Endothelial cell (in vitro differentiated cells): Measurements from ENCODE around the gene CD55. TPM values are rescaled to one million over a fixed set of nuclear protein-coding genes. Genes with fewer than 3 reads are reported as not detected.

ENCODE experiments used
- DNase-seq: peaks from one replicate; pipeline ENCODE4 v3.0.0; 2021; ENCODE audit warnings: low spot score
- H3K27ac Mint-ChIP-seq: one replicate; pipeline ENCODE4 v1.8.0; 2021; ENCODE audit warnings: mixed read lengths, inconsistent platforms; ENCODE audit not compliant: unreplicated experiment
- H3K27me3 Mint-ChIP-seq: one replicate; pipeline ENCODE4 v1.8.0; 2021; ENCODE audit warnings: mild to moderate bottlenecking, moderate library complexity, mixed read lengths, inconsistent platforms; ENCODE audit not compliant: unreplicated experiment
- H3K36me3 Mint-ChIP-seq: one replicate; pipeline ENCODE4 v1.8.0; 2021; ENCODE audit warnings: mild to moderate bottlenecking, low read depth, mixed read lengths, inconsistent platforms; ENCODE audit not compliant: unreplicated experiment
- H3K4me1 Mint-ChIP-seq: one replicate; pipeline ENCODE4 v1.8.0; 2021; ENCODE audit warnings: mild to moderate bottlenecking, mixed read lengths, inconsistent platforms; ENCODE audit not compliant: unreplicated experiment
- H3K4me3 Mint-ChIP-seq: one replicate; pipeline ENCODE4 v1.8.0; 2021; ENCODE audit warnings: mild to moderate bottlenecking, mixed read lengths, inconsistent platforms; ENCODE audit not compliant: unreplicated experiment
- H3K9me3 Mint-ChIP-seq: one replicate; pipeline ENCODE4 v1.8.0; 2021; ENCODE audit warnings: mixed read lengths, inconsistent platforms; ENCODE audit not compliant: unreplicated experiment
- total RNA-seq: library from RNA; stranded (reverse); fragmentation: NEBNext Ultra II Directional; extraction: Animal tissue kit (Norgen Biotek cat#: 25700); gene quantifications from one replicate; pipeline ENCODE4 v1.2.1, GENCODE V29; 2021; ENCODE audit not compliant: unreplicated experiment
- TF ChIP-seq, protein P1 (sequence below): fragments of 200-600 bp; sonication (generic); IDR thresholded peaks from one replicate; pipeline ENCODE4 v1.5.0; 2021; ENCODE audit warnings: antibody characterized with exemption; ENCODE audit not compliant: unreplicated experiment

Gene CD55
- total RNA-seq, 1 donor from 2014 or later: 16.0 TPM

DNA sequence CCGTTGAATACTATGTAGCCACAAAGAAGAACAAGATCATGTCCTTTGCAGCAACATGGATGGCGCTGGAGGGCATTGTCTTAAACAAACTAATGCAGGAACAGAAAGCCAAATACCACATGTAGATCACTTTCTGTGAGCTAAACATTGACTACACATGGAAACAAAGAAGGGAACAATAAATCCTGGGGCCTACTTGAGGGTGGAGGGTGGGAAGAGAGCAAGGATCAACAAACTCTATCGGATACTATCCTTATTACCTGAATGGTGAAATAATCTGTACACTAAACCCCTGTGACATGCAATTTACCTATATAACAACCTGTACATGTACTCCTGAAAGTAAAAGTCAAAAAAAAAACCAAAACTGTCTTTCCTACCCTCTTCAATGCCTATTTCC, 40.8 kb upstream of the CD55 start:
- H3K27ac Mint-ChIP-seq: peak overlapping the region; percentile 32

GRCh38 chr1:207282058-207282457, 39.4 kb upstream of the CD55 start:
- Mint-ChIP-seq H3K36me3 (no peaks in the 10 kb centered on the region), H3K27ac (peak overlapping the region; percentile 87), H3K4me1 (peaks cover 40% of the 10 kb centered on the region), H3K4me3 (no peak overlapping the region), H3K9me3 (no peaks in the 10 kb centered on the region), H3K27me3 (peaks cover 3% of the 10 kb centered on the region)
- TF ChIP-seq, protein P1, sequence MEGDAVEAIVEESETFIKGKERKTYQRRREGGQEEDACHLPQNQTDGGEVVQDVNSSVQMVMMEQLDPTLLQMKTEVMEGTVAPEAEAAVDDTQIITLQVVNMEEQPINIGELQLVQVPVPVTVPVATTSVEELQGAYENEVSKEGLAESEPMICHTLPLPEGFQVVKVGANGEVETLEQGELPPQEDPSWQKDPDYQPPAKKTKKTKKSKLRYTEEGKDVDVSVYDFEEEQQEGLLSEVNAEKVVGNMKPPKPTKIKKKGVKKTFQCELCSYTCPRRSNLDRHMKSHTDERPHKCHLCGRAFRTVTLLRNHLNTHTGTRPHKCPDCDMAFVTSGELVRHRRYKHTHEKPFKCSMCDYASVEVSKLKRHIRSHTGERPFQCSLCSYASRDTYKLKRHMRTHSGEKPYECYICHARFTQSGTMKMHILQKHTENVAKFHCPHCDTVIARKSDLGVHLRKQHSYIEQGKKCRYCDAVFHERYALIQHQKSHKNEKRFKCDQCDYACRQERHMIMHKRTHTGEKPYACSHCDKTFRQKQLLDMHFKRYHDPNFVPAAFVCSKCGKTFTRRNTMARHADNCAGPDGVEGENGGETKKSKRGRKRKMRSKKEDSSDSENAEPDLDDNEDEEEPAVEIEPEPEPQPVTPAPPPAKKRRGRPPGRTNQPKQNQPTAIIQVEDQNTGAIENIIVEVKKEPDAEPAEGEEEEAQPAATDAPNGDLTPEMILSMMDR: no peak
- no peak for DNase-seq

More for the DNA sequence above, 40.8 kb upstream of the CD55 start:
- TF ChIP-seq, protein P1: no peak
- H3K4me1 Mint-ChIP-seq: peaks cover 41% of the 10 kb centered on the region
- H3K36me3 Mint-ChIP-seq: no peaks in the 10 kb centered on the region
- H3K4me3 Mint-ChIP-seq: no peak overlapping the region
- DNase-seq: no peak
- H3K27me3 Mint-ChIP-seq: peaks cover 3% of the 10 kb centered on the region
- no peaks in the 10 kb centered on the region for H3K9me3 Mint-ChIP-seq

GRCh38 chr1:207282496-207283380, 38.7 kb upstream of the CD55 start:
- TF ChIP-seq, protein P1: no peak
- H3K27me3 Mint-ChIP-seq: peaks cover 3% of the 10 kb centered on the region
- peak overlapping the region; percentile 68 for H3K27ac Mint-ChIP-seq
- no peak for DNase-seq
- peaks cover 34% of the 10 kb centered on the region for H3K4me1 Mint-ChIP-seq
- H3K9me3 Mint-ChIP-seq: no peaks in the 10 kb centered on the region
- no peak overlapping the region for H3K4me3 Mint-ChIP-seq
- no peaks in the 10 kb centered on the region for H3K36me3 Mint-ChIP-seq

GRCh38 chr1:207283421-207283820, 38.1 kb upstream of the CD55 start:
- no peak overlapping the region for H3K4me3 Mint-ChIP-seq
- H3K4me1 Mint-ChIP-seq: peaks cover 34% of the 10 kb centered on the region
- H3K36me3 Mint-ChIP-seq: no peaks in the 10 kb centered on the region
- no peak overlapping the region for H3K27ac Mint-ChIP-seq
- no peaks in the 10 kb centered on the region for H3K9me3 Mint-ChIP-seq
- TF ChIP-seq, protein P1: no peak
- no peak for DNase-seq
- peaks cover 3% of the 10 kb centered on the region for H3K27me3 Mint-ChIP-seq
